GM23338 (cell line): ENCODE data around the gene NDUFS6. TPM values are rescaled to one million over a fixed set of nuclear protein-coding genes. Genes with fewer than 3 reads are reported as not detected.

Source experiments
- ATAC-seq: fragments of 200-7000 bp; cut with Tn5 transposase; 3 replicates; pipeline ENCODE4 v1.9.1; 2020
- DNase-seq: peaks from one replicate; pipeline ENCODE4 v3.0.0-alpha.2; 2015; ENCODE audit warnings: low spot score
- H2AFZ ChIP-seq: fragments of 200-600 bp; sonication (generic); 2 replicates; pipeline ENCODE4 v1.8.0; 2016; ENCODE audit warnings: antibody characterized with exemption, mild to moderate bottlenecking, moderate library complexity
- H3F3A ChIP-seq: fragments of 200-600 bp; sonication (generic); replicated peaks from 2 replicates; pipeline ENCODE4 v1.8.0; 2017; ENCODE audit warnings: antibody characterized with exemption, mixed run types, low read depth
- H3K27ac ChIP-seq: fragments of 200-600 bp; sonication (generic); 2 replicates; pipeline ENCODE4 v1.6.1; 2016; ENCODE audit warnings: low read depth
- H3K27me3 ChIP-seq: fragments of 200-600 bp; sonication (generic); 2 replicates; pipeline ENCODE4 v1.8.0; 2016; ENCODE audit warnings: mild to moderate bottlenecking, mixed run types, moderate library complexity; ENCODE audit not compliant: insufficient read depth
- H3K36me3 ChIP-seq: fragments of 200-600 bp; sonication (generic); 2 replicates; pipeline ENCODE4 v1.8.0; 2016; ENCODE audit warnings: mild to moderate bottlenecking; ENCODE audit not compliant: insufficient read depth
- H3K4me1 ChIP-seq: fragments of 200-600 bp; sonication (generic); 2 replicates; pipeline ENCODE4 v1.8.0; 2016; ENCODE audit warnings: mild to moderate bottlenecking, moderate library complexity; ENCODE audit not compliant: insufficient read depth
- H3K4me2 ChIP-seq: fragments of 200-600 bp; sonication (generic); 2 replicates; pipeline ENCODE4 v1.7.1; 2017; ENCODE audit warnings: mixed run types
- H3K4me3 ChIP-seq: fragments of 200-600 bp; sonication (generic); 2 replicates; pipeline ENCODE4 v1.6.1; 2016; ENCODE audit warnings: mixed run types
- H3K79me2 ChIP-seq: fragments of 200-600 bp; sonication (generic); replicated peaks from 2 replicates; pipeline ENCODE4 v1.8.0; 2017; ENCODE audit warnings: mild to moderate bottlenecking; ENCODE audit not compliant: insufficient read depth
- H3K9me2 ChIP-seq: fragments of 200-600 bp; sonication (generic); 2 replicates; pipeline ENCODE4 v1.8.0; 2017; ENCODE audit not compliant: insufficient read depth
- H4K20me1 ChIP-seq: fragments of 200-600 bp; sonication (generic); replicated peaks from 2 replicates; pipeline ENCODE4 v1.8.0; 2017; ENCODE audit warnings: mild to moderate bottlenecking; ENCODE audit not compliant: insufficient read depth
- H3K27ac Mint-ChIP-seq: 2 replicates; pipeline ENCODE4 v1.8.0; 2020; ENCODE audit warnings: inconsistent platforms, mild to moderate bottlenecking, moderate library complexity, mixed read lengths
- H3K27me3 Mint-ChIP-seq: 3 replicates; pipeline ENCODE4 v1.8.0; 2022; ENCODE audit warnings: low read depth, mild to moderate bottlenecking, moderate library complexity, mixed read lengths, inconsistent platforms; ENCODE audit not compliant: insufficient read depth, poor library complexity
- H3K36me3 Mint-ChIP-seq: 3 replicates; pipeline ENCODE4 v1.8.0; 2021; ENCODE audit warnings: low read depth, mild to moderate bottlenecking, inconsistent platforms, moderate library complexity, mixed read lengths
- H3K4me1 Mint-ChIP-seq: 3 replicates; pipeline ENCODE4 v1.8.0; 2020; ENCODE audit warnings: mild to moderate bottlenecking, inconsistent platforms, mixed read lengths
- H3K4me3 Mint-ChIP-seq: 3 replicates; pipeline ENCODE4 v1.8.0; 2021; ENCODE audit warnings: moderate library complexity, mild to moderate bottlenecking, inconsistent platforms, mixed read lengths
- H3K9me3 Mint-ChIP-seq: 3 replicates; pipeline ENCODE4 v1.8.0; 2020; ENCODE audit warnings: moderate library complexity, mild to moderate bottlenecking, inconsistent platforms, mixed read lengths
- CREB1 ChIP-seq: fragments of 250-450 bp; sonication (Bioruptor Pico); IDR thresholded peaks from 2 replicates; pipeline ENCODE4 v1.5.0; 2020; ENCODE audit warnings: low read depth, mild to moderate bottlenecking, moderate library complexity
- POLR2AphosphoS5 ChIP-seq: IDR thresholded peaks from 2 replicates; pipeline ENCODE4 v1.6.1; 2016; ENCODE audit warnings: antibody characterized with exemption, low read depth
- polyA plus RNA-seq: library from polyadenylated mRNA; unstranded; fragments of >200 nt; fragmentation: Nextera tagmentation; extraction: Ambion mirVana; gene quantifications from 2 replicates; pipeline ENCODE4 v1.2.1, GENCODE V29; 2016
- total RNA-seq: library from RNA; depleted of rRNA; stranded (reverse); fragments of >200 nt; shearing (Covaris generic); gene quantifications from 2 replicates; pipeline ENCODE4 v1.2.3, GENCODE V29; 2014
- TF ChIP-seq, protein P1 (sequence below): fragments of 250-450 bp; sonication (Bioruptor Pico); IDR thresholded peaks from 2 replicates; pipeline ENCODE4 v1.5.0; 2020; ENCODE audit warnings: mild to moderate bottlenecking, moderate library complexity
- TF ChIP-seq, protein P2 (sequence below): IDR thresholded peaks from 2 replicates; pipeline ENCODE4 v1.6.1; 2016; ENCODE audit warnings: antibody characterized with exemption

Gene NDUFS6
- total and polyA plus RNA-seq, 2 experiments from 2014 or later: 94.8 to 289 TPM

DNA sequence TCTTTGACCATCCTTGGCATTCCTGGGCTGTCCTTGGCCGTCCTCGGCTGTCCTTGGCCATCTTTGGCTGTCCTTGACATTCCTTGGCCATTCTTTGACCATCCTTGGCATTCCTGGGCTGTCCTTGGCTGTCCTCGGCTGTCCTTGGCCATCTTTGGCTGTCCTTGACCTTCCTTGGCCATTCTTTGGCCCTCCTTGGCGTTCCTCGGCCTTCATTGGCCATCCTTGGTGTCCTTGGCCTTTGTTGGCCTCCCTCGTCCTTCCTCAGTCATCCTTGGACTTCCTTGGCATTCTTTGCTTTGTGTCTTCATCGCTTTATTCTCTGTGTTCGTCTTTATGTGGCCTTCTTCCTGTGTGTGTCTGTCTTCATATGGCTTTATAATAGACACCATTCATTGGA, 20.7 kb downstream of the NDUFS6 start:
- H3K36me3 ChIP-seq: peaks cover 9% of the 10 kb centered on the region; the same call in 1 of the 2 replicates
- H3K36me3 Mint-ChIP-seq: peaks cover 65% of the 10 kb centered on the region
- H3K27me3 Mint-ChIP-seq: peaks cover 12% of the 10 kb centered on the region

More for the DNA sequence above, 20.7 kb downstream of the NDUFS6 start:
- peaks cover 16% of the 10 kb centered on the region for H3K4me1 Mint-ChIP-seq
- Histone ChIP-seq H3K27ac (no peak overlapping the region), H4K20me1 (peaks cover 11% of the 10 kb centered on the region), H3K79me2 (peaks cover 15% of the 10 kb centered on the region), H2AFZ (no peak overlapping the region), H3K27me3 (no peaks in the 10 kb centered on the region), H3K9me2 (no peaks in the 10 kb centered on the region), H3F3A (no peaks in the 10 kb centered on the region; the same call in 1 of the 2 replicates), H3K4me1 (0 out of 2 replicates have a peak, but pooled peaks cover 5% of the 10 kb centered on the region), H3K4me2 (no peak overlapping the region), H3K4me3 (no peak overlapping the region)
- no peak overlapping the region for H3K4me3 Mint-ChIP-seq
- TF ChIP-seq POLR2AphosphoS5 (no peak), CREB1 (CRISPR knock-in tag) (no peak)
- TF ChIP-seq, protein P1, sequence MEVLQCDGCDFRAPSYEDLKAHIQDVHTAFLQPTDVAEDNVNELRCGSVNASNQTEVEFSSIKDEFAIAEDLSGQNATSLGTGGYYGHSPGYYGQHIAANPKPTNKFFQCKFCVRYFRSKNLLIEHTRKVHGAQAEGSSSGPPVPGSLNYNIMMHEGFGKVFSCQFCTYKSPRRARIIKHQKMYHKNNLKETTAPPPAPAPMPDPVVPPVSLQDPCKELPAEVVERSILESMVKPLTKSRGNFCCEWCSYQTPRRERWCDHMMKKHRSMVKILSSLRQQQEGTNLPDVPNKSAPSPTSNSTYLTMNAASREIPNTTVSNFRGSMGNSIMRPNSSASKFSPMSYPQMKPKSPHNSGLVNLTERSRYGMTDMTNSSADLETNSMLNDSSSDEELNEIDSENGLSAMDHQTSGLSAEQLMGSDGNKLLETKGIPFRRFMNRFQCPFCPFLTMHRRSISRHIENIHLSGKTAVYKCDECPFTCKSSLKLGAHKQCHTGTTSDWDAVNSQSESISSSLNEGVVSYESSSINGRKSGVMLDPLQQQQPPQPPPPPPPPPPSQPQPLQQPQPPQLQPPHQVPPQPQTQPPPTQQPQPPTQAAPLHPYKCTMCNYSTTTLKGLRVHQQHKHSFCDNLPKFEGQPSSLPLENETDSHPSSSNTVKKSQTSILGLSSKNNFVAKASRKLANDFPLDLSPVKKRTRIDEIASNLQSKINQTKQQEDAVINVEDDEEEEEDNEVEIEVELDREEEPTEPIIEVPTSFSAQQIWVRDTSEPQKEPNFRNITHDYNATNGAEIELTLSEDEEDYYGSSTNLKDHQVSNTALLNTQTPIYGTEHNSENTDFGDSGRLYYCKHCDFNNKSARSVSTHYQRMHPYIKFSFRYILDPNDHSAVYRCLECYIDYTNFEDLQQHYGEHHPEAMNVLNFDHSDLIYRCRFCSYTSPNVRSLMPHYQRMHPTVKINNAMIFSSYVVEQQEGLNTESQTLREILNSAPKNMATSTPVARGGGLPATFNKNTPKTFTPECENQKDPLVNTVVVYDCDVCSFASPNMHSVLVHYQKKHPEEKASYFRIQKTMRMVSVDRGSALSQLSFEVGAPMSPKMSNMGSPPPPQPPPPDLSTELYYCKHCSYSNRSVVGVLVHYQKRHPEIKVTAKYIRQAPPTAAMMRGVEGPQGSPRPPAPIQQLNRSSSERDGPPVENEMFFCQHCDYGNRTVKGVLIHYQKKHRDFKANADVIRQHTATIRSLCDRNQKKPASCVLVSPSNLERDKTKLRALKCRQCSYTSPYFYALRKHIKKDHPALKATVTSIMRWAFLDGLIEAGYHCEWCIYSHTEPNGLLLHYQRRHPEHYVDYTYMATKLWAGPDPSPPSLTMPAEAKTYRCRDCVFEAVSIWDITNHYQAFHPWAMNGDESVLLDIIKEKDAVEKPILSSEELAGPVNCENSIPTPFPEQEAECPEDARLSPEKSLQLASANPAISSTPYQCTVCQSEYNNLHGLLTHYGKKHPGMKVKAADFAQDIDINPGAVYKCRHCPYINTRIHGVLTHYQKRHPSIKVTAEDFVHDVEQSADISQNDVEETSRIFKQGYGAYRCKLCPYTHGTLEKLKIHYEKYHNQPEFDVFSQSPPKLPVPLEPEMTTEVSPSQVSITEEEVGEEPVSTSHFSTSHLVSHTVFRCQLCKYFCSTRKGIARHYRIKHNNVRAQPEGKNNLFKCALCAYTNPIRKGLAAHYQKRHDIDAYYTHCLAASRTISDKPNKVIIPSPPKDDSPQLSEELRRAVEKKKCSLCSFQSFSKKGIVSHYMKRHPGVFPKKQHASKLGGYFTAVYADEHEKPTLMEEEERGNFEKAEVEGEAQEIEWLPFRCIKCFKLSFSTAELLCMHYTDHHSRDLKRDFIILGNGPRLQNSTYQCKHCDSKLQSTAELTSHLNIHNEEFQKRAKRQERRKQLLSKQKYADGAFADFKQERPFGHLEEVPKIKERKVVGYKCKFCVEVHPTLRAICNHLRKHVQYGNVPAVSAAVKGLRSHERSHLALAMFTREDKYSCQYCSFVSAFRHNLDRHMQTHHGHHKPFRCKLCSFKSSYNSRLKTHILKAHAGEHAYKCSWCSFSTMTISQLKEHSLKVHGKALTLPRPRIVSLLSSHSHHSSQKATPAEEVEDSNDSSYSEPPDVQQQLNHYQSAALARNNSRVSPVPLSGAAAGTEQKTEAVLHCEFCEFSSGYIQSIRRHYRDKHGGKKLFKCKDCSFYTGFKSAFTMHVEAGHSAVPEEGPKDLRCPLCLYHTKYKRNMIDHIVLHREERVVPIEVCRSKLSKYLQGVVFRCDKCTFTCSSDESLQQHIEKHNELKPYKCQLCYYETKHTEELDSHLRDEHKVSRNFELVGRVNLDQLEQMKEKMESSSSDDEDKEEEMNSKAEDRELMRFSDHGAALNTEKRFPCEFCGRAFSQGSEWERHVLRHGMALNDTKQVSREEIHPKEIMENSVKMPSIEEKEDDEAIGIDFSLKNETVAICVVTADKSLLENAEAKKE: no peak
- TF ChIP-seq, protein P2, sequence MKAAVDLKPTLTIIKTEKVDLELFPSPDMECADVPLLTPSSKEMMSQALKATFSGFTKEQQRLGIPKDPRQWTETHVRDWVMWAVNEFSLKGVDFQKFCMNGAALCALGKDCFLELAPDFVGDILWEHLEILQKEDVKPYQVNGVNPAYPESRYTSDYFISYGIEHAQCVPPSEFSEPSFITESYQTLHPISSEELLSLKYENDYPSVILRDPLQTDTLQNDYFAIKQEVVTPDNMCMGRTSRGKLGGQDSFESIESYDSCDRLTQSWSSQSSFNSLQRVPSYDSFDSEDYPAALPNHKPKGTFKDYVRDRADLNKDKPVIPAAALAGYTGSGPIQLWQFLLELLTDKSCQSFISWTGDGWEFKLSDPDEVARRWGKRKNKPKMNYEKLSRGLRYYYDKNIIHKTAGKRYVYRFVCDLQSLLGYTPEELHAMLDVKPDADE: no peak
- ATAC-seq (no peak), DNase-seq (no peak)
- no peaks in the 10 kb centered on the region for H3K9me3 Mint-ChIP-seq
- no peak overlapping the region for H3K27ac Mint-ChIP-seq
